Body of pancreas (tissue), 4 donors: ENCODE results near the gene SIPA1L3. TPM values are rescaled to one million over a fixed set of nuclear protein-coding genes. Genes with fewer than 3 reads are reported as not detected.
A peak's percentile ranks its signal among the peaks of the same experiment; 100 is the strongest.

ENCODE experiments used
- ATAC-seq: fragments of 150-250 bp; one replicate; pipeline ENCODE4 v1.9.1; 2016
- DNase-seq, 4 donors: peaks; one replicate each; pipeline ENCODE4 v3.0.0-alpha.2; 2019
- H3K27ac ChIP-seq, 4 donors: fragments of 200-600 bp; sonication (generic); 1 replicate in 3 of 4; 2 replicates in 1 of 4; pipeline versions ENCODE4 v1.5.1 to v1.6.1; 2016 to 2019; ENCODE audit warnings: mild to moderate bottlenecking in 1 of 4, mixed read lengths in 1 of 4, moderate library complexity in 1 of 4
- H3K27me3 ChIP-seq, 2 donors: fragments of 200-600 bp; sonication (generic); one replicate each; pipeline ENCODE4 v1.6.0; 2016; ENCODE audit warnings: mild to moderate bottlenecking in 1 of 2
- H3K36me3 ChIP-seq, 2 donors: fragments of 200-600 bp; sonication (generic); replicated peaks in 1 of 2; 2 replicates each; pipeline ENCODE4 v1.5.1; 2016; ENCODE audit warnings: low read depth in 2 of 2; ENCODE audit not compliant: insufficient read depth in 1 of 2
- H3K4me1 ChIP-seq: fragments of 200-600 bp; sonication (generic); one replicate; pipeline ENCODE4 v1.6.0; 2016
- H3K4me3 ChIP-seq, 2 donors: fragments of 200-600 bp; sonication (generic); 1 replicate in 1 of 2; 2 replicates in 1 of 2; pipeline ENCODE4 v1.5.1; 2016 to 2019
- H3K9me3 ChIP-seq, 3 donors: fragments of 200-600 bp; sonication (generic); 1 replicate in 2 of 3; 2 replicates in 1 of 3; pipeline ENCODE4 v1.5.1; 2016
- POLR2A ChIP-seq, 3 donors: fragments of 450-650 bp; IDR thresholded peaks; one replicate each; pipeline ENCODE4 v1.6.1; 2016; ENCODE audit warnings: antibody characterized with exemption in 3 of 3, mild to moderate bottlenecking in 2 of 3
- WGBS, 2 donors: methylation state at CpG; one replicate each; pipeline ENCODE4 v1.1.5; 2017; 5-methylcytosine and 5-hydroxymethylcytosine counted together
- intact Hi-C: fragments of 100-400 bp; cut with DNase I; formaldehyde crosslinking; loops from one replicate; pipeline ENCODE4 v1.15.1; 2023
- total RNA-seq, 2 donors: library from RNA; depleted of rRNA; stranded (reverse); fragments of >200 nt; gene quantifications; one replicate each; pipeline ENCODE4 v1.1.0, GENCODE V29; 2016
- TF ChIP-seq, protein P1 (sequence below), 7 experiments: fragments of 450-650 bp in 4 of 7; fragments of 200-600 bp in 3 of 7; sonication (generic) in 3 of 7; IDR thresholded peaks; one replicate each; pipeline ENCODE4 v1.5.1; 2016 to 2019; ENCODE audit warnings: antibody characterized with exemption in 7 of 7

Gene SIPA1L3
- total RNA-seq, 2 donors from 2014 or later, result 41.5 to 62.0 TPM

GRCh38 chr19:37963190-37963936 is 56.4 kb downstream of the SIPA1L3 start:
- no peak overlapping the region for H3K27ac ChIP-seq
- no peaks in the 10 kb centered on the region for H3K9me3 ChIP-seq
- H3K27me3 ChIP-seq, result no peaks in the 10 kb centered on the region
- no peaks in the 10 kb centered on the region for H3K36me3 ChIP-seq
- ATAC-seq (no peak), DNase-seq (peak in 1 of 4 donors; percentile 28)
- intact Hi-C loops, result no loop called here
- H3K4me3 ChIP-seq, result no peak overlapping the region
- WGBS, 2 donors, result 86 to 91% methylated on average over 4 of the region's 4 CpGs
- peaks cover 14% of the 10 kb centered on the region for H3K4me1 ChIP-seq
- TF ChIP-seq, protein P1, sequence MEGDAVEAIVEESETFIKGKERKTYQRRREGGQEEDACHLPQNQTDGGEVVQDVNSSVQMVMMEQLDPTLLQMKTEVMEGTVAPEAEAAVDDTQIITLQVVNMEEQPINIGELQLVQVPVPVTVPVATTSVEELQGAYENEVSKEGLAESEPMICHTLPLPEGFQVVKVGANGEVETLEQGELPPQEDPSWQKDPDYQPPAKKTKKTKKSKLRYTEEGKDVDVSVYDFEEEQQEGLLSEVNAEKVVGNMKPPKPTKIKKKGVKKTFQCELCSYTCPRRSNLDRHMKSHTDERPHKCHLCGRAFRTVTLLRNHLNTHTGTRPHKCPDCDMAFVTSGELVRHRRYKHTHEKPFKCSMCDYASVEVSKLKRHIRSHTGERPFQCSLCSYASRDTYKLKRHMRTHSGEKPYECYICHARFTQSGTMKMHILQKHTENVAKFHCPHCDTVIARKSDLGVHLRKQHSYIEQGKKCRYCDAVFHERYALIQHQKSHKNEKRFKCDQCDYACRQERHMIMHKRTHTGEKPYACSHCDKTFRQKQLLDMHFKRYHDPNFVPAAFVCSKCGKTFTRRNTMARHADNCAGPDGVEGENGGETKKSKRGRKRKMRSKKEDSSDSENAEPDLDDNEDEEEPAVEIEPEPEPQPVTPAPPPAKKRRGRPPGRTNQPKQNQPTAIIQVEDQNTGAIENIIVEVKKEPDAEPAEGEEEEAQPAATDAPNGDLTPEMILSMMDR (IDR thresholded peaks at IDR 0.05), result no peak
- TF ChIP-seq POLR2A (IDR thresholded peaks at IDR 0.05), result no peak

- no peak for DNase-seq
- TF ChIP-seq, protein P1 (IDR thresholded peaks at IDR 0.05), result no peak
- no peak for TF ChIP-seq POLR2A (IDR thresholded peaks at IDR 0.05)
- intact Hi-C loops, result no loop called here
Observed at GRCh38 chr19:37964109-37964508, 57.1 kb downstream of the SIPA1L3 start.

GRCh38 chr19:37966211-37966661 is 59.2 kb downstream of the SIPA1L3 start:
- TF ChIP-seq, protein P1 (IDR thresholded peaks at IDR 0.05), result no peak
- TF ChIP-seq POLR2A (IDR thresholded peaks at IDR 0.05), result no peak
- Histone ChIP-seq H3K27ac (no peak overlapping the region), H3K4me3 (no peak overlapping the region), H3K9me3 (peaks cover 0 to 10% (median 0%) of the 10 kb centered on the region in 3 donors), H3K36me3 (no peaks in the 10 kb centered on the region), H3K4me1 (peaks cover 14% of the 10 kb centered on the region), H3K27me3 (no peaks in the 10 kb centered on the region)
- ATAC-seq (no peak), DNase-seq (no peak)
- intact Hi-C loops, result no loop called here
- WGBS, 2 donors, result 83 to 89% methylated on average over 6 to 8 of the region's 8 CpGs

More at GRCh38 chr19:37964109-37964508, 57.1 kb downstream of the SIPA1L3 start:
- no peaks in the 10 kb centered on the region for H3K9me3 ChIP-seq
- H3K27me3 ChIP-seq, result no peaks in the 10 kb centered on the region
- no peak for ATAC-seq
- H3K4me3 ChIP-seq, result no peak overlapping the region
- H3K36me3 ChIP-seq, result no peaks in the 10 kb centered on the region
- peaks cover 14% of the 10 kb centered on the region for H3K4me1 ChIP-seq
- no peak overlapping the region for H3K27ac ChIP-seq
- 80 to 86% methylated on average over 2 of the region's 2 CpGs for WGBS, 2 donors

DNA sequence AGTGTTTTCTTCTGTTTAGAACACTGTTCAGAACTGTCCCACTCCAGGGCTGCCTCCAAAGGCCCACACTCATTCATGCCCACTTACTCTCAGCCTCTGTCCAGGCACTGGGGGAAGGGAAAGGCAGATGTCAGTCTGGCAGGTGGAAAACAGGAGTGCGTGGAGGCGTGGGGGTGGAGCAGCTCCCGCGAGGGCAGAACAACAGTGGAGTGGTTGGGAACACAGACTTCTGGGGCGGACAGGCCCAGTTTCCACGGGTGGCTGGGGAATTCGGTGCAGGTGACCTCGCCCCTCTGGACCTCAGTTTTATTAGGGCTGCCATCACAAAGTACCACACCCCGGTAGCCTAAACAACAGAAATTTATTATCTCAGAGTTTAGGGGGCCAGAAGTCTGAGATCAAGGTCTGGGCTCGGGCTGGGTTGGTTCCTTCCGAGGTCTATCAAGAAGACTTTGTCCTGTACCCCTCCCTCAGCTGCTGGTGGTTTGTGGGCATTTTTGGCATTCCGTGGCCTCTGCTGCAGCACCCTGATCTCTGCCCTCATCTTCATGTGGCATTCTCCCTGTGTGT is 59.7 kb downstream of the SIPA1L3 start:
- intact Hi-C loops, result no loop called here
- Histone ChIP-seq H3K9me3 (peaks cover 0 to 10% (median 0%) of the 10 kb centered on the region in 3 donors), H3K4me3 (no peak overlapping the region), H3K4me1 (peaks cover 14% of the 10 kb centered on the region), H3K27me3 (no peaks in the 10 kb centered on the region), H3K36me3 (no peaks in the 10 kb centered on the region), H3K27ac (no peak overlapping the region)
- DNase-seq, result no peak
- WGBS, 2 donors, result 74 to 75% methylated on average over 11 to 12 of the region's 12 CpGs
- ATAC-seq, result peak; percentile 40
- TF ChIP-seq, protein P1 (IDR thresholded peaks at IDR 0.05), result no peak
